GM20000 (cell line): Measurements from ENCODE around the gene COMMD10.

Source experiments
- DNase-seq: peaks from one replicate; pipeline ENCODE4 v3.0.0; 2012; ENCODE audit warnings: low spot score
- CTCF ChIP-seq: IDR thresholded peaks from 2 replicates; pipeline ENCODE4 v1.5.1; 2012; ENCODE audit warnings: mild to moderate bottlenecking, control low read depth; ENCODE audit errors: extremely low read depth, missing control alignments

Gene COMMD10

GRCh38 chr5:116234681-116235080 is 149.9 kb downstream of the COMMD10 start:
- no peak for TF ChIP-seq CTCF
- no peak for DNase-seq

- no peak for TF ChIP-seq CTCF
- no peak for DNase-seq
These were observed 153.2 kb downstream of the COMMD10 start for GRCh38 chr5:116237917-116238500.

- no peak for DNase-seq
- TF ChIP-seq CTCF: no peak
These were observed 157.5 kb downstream of the COMMD10 start for GRCh38 chr5:116242343-116242742.

- DNase-seq: no peak
- no peak for TF ChIP-seq CTCF
These were observed 163.6 kb downstream of the COMMD10 start for GRCh38 chr5:116248432-116248831.

- no peak for TF ChIP-seq CTCF
- no peak for DNase-seq
These were observed 164.8 kb downstream of the COMMD10 start for GRCh38 chr5:116249648-116250047.

GRCh38 chr5:116256717-116257116 is 171.9 kb downstream of the COMMD10 start:
- no peak for DNase-seq
- no peak for TF ChIP-seq CTCF

GRCh38 chr5:116265471-116265870 is 180.6 kb downstream of the COMMD10 start:
- DNase-seq: no peak
- TF ChIP-seq CTCF: no peak
